GM18507 (cell line): ENCODE data around the gene GBE1.

Source experiments
- DNase-seq: peaks from one replicate; pipeline ENCODE4 v3.0.0; 2011; ENCODE audit warnings: low read depth; ENCODE audit not compliant: insufficient read length; ENCODE audit errors: extremely low spot score
- FAIRE-seq: peaks from 2 replicates; lab custom pipeline; 2011; peaks lifted over from hg19 to GRCh38; lab: Jason Lieb, UNC

The GBE1 gene

DNA sequence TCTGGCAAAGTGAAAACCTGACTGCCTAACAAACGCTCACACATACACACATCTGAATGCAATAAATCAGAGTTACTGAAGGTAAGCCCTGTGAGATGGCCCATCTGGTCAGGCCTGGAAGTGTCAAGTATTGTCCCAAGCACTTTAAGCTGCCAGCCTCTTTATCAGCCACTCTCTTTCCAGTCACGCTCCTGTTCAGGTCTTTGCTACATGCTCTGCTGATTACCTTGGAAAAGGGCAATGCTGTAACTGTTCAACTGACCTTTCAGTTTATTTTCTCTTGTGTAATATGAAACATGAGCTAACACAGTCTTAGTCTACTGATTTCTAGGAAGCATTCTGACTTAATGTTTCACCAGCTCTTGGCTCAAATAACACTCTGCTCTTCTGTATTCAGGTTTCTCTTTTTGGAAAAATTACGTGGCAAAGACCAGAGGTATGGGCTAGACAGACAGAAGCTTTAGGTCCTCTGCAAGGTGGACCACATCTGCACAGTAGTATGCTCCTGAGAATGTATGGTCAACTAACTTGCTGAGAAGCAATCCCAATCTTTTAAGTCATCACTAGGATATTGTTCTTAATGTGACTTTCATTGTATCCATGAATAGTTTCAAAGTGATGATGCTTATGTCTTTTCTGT, 44.5 kb downstream of the GBE1 start:
- no peak for DNase-seq
- FAIRE-seq = no peak

DNA sequence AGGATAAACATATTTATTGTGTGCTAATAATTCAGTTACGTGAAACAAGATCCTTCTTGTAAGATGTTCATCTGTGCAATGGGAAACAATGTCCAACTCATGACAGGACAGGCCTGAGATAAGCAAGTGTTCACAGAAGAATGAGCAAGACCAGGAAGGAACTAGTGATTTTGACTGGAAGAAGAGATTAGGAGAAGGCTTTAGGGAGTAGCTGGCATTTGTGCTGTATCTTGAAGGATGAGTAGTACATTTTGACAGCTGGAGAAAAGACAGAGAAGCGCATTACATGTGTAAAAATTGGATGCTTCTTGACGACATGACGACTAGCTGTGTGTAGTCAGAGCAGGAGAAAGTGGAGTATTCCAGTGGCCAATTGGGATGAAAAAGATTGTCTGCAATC, 48.4 kb downstream of the GBE1 start:
- no peak for DNase-seq

DNA sequence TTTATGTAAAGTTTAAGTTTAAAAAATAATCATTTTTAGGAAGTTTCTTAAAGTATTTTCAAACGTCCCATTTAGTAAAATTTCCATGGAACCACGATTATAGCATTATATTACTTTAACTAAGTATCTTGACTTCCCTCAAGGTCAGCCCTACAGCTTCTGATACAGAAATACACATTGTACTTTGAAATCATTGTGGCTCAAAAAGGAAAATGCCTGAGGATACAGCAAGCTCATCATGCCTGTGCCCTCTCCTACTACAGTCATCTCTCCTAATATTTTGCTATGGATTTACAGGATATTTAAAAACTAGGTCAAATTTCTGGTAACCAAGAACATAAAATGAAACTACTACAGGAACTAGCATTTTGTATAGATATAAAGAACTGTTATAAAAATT, 51.8 kb downstream of the GBE1 start:
- DNase-seq (no peak), FAIRE-seq (no peak)

More for the DNA sequence above, 48.4 kb downstream of the GBE1 start:
- FAIRE-seq = no peak

DNA sequence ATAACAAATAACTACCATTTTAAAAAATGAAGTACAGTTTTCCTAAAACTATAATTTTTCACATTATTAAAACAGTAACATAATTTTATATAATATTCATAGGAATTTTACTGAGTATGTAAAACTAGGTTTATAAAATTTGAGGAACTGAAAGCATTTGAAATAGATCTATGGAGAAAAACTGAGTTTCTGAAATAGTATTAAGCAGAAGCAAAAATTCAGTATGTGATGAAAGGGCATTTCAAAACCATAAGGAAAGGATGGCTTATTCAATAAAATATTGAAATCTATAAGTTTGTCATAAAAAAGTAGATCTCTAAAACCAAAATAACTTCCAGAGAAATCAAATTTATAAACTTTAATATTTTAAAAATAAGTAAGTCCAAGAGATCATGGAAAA, 53.4 kb downstream of the GBE1 start:
- FAIRE-seq (no peak), DNase-seq (no peak)

DNA sequence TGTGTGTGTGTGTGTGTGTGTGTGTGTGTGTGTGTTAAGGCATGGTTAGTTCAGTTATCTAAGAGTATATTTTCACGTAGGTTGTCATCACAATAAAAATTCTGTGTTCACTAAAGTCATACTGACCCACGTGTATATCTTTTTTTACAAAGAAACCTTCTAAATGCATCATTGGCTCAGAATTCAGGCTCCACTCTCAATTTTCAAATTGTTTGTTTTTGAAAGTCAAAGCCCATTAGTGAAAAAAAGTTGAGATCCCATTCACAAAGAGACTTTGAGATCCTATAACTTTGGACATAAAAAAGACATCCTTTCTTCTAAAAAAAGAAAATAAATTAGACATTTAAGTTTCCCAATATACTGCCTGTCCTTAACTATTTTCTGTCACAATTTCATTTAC, 59.3 kb downstream of the GBE1 start:
- FAIRE-seq = no peak

DNA sequence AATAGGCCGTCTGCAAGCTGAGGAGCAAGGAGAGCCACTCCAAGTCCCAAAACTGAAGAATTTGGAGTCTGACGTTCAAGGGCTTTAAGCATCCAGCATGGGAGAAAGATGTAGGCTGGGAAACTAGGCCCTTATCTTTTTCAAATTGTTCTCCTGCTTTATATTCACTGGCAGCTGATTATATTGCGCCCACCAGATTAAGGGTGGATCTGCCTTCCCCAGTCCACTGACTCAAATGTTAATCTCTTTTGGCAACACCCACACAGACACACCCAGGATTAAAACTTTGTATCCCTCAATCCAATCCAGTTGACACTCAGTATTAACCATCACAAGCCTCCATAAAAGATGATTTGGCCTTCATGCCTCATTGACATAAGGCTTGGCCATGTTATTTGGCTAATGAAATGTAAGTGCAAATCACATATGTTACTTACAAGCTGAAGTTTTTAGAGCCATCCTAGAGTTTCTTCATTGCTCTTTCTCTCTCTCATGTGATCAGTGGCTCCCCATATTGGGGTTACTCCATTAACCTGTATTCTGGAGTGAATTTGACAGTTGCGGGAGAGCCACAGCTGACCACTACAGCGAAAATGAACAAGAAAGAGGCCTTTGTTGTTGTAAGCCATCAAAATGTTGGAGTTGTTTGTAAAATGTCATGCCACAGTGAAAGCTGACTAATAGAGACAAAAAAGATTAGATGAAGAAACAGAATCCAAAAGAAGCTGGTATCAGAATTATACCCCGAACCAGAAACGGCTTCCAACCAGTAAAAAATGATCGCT, 61.7 kb downstream of the GBE1 start:
- DNase-seq (no peak), FAIRE-seq (no peak)

More for the DNA sequence above, 59.3 kb downstream of the GBE1 start:
- no peak for DNase-seq

DNA sequence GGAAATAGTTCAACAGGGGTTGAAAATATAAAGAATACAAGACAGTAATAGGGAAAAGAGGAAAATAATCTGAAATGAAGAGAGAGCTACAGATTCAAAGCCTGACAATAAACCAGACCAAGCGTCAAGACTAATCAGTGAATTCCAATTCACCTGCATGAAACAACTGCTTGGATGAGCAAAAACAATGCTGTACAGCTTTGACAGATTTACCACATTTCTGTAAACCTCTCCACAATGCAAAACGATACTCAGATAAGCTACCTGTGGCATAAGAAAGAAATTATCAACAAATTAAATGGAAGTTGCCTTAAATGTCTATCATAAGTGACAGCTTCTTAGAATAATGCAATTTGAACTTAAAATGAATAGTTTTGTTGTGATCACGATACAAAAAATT, 65.4 kb downstream of the GBE1 start:
- DNase-seq (no peak), FAIRE-seq (no peak)

DNA sequence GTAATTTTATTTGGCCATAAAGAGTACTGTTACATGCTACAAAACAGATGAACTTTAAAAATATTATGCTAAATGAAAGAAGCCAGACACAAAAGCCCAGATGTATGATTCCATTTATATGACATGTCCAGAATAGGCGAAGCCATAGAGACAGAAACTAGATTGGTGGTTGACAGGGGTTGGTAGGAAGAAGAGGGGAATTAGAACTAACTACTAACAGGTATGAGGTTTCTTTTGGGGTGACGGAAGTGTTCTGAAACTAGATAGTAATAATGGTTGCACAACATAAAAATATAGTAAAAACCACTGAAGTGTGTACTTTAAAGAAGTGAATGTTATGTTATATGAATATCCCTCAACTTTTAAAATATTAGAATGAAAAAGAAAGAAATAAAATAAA, 66.1 kb downstream of the GBE1 start:
- DNase-seq (no peak), FAIRE-seq (no peak)

DNA sequence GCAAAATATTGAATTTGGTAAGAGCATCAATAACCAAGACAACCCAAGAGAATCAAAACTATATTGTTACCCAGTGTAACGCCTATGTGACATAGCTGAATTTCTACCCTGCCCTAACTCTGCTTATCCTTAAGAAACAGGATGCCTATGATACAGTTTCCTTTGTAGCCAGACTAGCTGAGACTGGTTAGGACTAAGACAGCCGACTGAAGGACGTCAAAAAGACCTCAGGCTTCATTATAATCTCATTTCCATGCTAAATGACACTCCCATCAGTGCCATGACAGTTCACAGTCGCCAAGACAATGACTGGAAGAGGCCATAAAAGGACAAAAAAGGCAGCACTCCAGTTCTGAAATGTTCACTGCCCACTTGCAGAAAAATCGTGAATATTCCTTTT, 66.8 kb downstream of the GBE1 start:
- DNase-seq = no peak
- no peak for FAIRE-seq

DNA sequence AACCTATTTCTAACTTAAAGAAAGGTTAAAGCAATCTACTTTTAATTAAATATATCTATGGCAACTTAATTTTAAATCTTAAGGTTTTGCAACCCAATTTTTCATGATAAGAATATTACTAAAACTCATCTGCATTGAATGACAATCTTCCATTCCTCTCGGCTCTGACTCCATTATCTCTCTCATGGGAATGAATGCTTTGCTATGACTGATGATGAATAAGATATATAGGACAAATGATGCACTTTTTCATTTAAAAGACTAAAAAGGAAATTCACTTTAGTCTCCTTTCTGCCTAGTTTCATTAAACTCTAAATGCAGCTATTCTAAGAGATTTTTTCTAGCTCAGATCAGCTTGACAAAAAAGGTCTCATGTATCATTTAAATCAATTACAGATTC, 68.7 kb downstream of the GBE1 start:
- DNase-seq (no peak), FAIRE-seq (no peak)

DNA sequence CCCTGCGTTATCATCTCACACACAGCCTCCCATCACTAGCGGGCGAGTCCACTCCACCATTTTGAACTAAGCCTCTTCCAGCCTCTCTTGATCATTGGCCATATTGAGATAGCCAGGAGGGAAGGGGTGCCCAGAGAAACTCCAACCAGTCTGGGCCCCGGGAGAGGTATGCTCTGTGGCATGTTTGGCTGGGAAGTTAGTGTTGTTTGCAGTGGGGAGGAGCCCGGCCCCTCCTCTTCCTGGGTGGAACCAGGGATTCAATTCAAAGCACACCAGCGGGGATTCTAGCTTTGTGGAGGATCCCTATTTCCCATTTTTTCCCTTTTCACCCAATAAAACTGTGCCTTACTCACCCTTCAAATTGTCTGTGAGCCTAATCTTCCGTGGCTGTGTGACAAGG, 71.8 kb downstream of the GBE1 start:
- DNase-seq (no peak), FAIRE-seq (no peak)

DNA sequence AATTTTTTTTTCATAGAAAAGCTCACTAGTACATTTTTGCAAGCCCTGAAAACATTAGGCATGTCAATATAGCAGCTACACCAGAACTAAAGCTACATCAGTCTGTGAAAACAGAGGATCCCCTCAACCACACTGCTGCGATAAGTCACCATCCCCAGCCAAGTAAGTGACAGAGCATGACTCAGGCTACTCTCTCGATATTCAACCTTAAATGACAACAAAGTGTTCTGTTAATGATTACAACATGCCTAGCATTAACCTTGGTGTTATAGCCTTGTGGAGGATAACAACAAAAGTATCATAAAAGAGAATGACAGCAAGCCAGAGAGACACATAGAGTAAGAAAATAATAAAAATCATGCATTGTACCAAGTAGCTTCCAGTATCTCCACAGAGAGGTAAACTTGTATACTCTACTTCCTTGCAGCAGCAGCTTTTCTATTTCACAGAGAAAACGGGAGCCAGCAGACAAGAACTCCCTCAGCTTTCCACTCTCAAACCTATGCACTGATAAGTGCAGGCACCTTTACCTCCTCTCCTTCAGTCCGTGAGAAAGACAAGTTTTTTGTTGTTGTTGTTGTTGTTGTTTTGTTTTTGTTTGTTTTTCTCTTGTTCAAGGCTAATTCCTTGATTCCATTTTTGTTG, 76.6 kb downstream of the GBE1 start:
- no peak for DNase-seq
- FAIRE-seq = no peak

DNA sequence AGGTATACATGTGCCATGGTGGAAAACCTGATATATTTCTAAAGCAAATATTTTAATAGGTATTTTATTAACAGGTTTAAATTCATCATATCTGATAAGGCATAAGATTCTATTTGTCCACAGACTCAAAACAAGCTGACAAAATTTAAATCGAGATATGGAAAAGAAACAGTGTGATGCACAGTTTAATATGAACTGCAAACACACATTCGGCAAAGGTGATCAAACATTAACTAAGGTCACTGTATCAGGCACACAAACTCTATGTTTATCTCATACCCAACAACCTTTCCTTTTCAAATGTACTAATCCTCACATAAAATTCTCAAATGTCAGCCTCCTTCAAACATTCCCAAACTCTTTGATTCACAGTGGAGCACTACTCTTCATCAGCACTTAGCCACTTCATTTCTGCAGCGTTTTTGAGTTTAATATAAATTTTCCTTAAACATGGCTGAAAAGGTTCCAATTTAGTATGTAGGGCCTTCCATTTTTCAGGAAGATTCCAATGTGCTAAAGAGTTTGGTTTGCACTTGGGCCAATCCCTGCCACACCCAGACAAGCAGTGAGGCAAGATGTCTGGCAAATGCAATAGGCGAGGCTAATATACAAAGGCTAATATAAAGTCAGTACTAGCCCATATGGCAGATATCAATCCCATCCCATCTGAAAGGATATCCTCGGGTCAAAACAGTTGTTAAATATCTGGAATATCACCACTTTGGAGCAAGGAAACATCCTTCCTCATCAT, 84.6 kb downstream of the GBE1 start:
- no peak for DNase-seq
- no peak for FAIRE-seq

DNA sequence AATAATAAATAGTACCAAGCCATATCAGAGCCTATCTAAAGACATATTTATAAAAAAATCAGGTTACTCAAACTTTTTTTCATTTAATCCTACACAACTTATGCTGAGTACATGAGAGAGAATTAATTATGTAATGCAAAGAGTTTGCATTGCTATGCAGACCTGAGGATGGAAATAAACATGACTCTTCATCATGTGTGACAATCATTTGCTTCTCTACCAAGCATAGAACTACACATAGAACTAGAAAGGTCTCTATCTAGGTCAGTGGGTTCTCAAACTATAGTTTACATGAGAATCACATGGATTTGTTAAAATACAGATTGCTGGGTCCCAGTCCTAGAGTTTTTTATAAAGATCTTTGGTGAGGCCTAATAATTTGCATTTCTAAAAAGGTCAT, 86.8 kb downstream of the GBE1 start:
- FAIRE-seq (no peak), DNase-seq (no peak)

DNA sequence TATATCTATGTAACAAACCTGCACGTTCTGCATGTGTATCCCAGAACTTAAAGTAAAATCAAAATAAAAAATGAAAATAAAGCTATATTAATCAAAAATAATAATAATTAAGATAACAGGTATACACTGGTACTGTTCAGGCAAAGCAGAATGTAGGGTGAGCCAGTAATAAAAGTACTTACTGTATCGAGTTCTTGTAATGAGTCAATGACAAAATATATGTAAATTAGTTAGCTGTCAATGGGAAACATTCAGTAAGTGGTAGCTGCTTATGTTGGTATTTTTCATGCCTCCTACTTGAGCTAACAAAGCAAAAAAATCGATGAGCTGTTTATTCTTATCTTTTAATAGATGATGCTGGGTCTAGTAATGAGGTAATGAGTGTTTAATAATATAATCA, 93.2 kb downstream of the GBE1 start:
- FAIRE-seq (no peak), DNase-seq (no peak)

DNA sequence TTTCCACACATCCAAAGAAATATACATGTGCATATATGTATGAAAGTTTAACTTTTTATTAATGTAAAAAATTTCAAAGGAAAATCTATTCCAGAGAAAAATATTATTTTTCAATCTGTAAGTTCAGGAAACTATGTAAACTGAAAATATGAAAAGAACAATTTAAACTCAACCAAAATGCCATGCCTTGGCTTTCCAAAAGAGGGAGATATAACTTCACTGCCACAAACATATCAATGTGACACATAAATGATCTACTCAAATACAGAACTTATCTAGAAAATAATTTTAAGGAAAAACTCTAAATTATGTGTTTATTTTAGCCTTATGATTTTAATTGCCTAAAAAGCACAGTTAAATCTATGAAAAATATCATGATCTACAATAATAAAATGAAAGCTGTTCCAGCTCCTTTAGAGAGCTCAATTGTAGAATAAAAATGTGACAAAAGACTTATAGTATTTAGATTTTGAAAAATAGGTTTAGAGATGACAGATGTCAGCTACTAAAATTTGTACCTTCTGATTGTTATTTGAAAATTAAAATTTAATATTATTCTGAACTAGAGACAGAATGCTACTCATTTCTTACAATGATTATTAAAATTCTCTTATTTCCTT, 94.8 kb downstream of the GBE1 start:
- DNase-seq (no peak), FAIRE-seq (no peak)

DNA sequence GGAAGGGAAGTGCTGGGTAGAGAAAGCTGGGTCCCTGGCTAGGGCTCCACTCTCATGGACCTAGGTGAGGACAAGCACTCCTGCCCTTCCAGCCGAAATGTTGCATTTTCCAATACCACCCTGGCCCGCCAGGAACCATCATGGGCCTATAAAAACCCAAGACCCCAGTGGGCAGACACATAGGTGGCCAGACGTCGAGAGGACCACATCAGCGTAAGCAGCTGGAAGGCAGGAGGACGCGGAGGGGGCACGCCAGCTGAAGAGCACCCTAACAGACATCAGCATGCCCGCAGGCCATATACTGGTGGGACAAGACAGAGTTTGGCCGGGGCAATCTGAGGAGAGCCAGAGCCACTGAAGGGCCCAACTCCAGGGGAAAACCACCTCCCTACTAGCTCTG, 98.3 kb downstream of the GBE1 start:
- DNase-seq = no peak
- no peak for FAIRE-seq

DNA sequence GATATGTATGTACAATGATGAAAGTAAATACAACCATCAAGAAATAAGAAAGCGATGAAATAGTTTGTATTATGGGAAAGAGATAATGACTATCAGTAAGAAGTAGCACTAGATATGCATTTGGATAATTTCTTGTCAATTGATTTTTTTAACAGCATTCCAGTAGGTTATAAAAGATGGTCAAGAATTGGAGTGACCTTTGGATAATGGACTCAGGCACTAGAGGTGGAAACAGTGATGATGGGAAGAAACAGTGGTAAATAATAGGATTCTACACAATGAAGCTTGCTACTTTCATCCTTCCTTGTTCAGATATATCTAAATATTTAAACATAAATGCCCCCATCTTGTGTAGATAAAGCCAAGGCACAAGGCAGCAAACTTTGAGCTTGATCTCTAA, 101.4 kb downstream of the GBE1 start:
- no peak for DNase-seq
- no peak for FAIRE-seq

DNA sequence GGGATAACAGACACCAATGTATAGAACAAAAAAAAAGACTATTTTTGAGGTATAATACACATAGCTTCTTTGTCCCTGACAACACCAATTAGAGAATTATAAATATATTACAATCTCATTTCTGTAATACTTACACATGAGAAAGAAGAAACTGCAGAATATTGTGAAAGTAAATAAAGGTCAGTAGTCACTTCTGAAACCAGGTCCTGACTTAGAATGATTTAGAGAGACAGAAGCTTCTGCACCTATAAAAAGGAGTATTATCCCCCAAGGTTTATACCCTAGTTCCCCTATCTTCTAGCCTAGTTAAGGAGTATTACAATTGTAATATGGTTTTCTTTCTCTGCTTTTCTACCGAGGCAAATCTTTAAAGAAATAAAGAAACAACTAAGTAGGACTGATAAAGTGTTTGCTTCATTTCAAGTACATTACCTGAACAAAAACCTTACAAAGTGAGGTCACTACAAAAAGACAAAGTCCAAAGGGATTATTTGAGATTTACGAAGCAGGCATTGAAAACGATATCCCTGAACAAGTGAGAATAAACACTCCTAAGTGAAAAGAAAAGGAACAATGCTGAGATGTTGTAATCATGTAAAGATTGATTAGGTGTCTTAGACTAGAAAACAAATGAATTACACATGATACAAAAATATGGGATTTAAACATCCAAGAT, 103.0 kb downstream of the GBE1 start:
- FAIRE-seq (no peak), DNase-seq (no peak)
